ENCODE data around the gene MTF1. TPM values are rescaled to one million over a fixed set of nuclear protein-coding genes. Genes with fewer than 3 reads are reported as not detected.
"Not testable (repeated sequence)": the region's sequence is repeated elsewhere in the genome, so short reads cannot be mapped to it uniquely, and the experiment has no call there.

The MTF1 gene
- total RNA-seq, 1 donor from 2014 or later, result 31.7 TPM

GRCh38 chr1:37795340-37796125, 63.9 kb downstream of the MTF1 start:
- intact Hi-C loops (cut with micrococcal nuclease), result loop anchor here (2.0 kb wide), 1 partner anchor 13 kb away; the partner anchor contains the start of gene YRDC

- intact Hi-C loops (cut with micrococcal nuclease), result loop anchor here (2.0 kb wide), 1 partner anchor 14 kb away; the partner anchor contains the start of gene YRDC
These were observed 64.7 kb downstream of the MTF1 start for GRCh38 chr1:37794372-37795339.

GRCh38 chr1:37793773-37794371, 65.5 kb downstream of the MTF1 start, which contains the start of gene MANEAL:
Gene MANEAL (plus strand): TSS chr1:37793847. CDS start chr1:37794183, 336 bp downstream.
- intact Hi-C loops (cut with micrococcal nuclease), result loop anchor here (2.0 kb wide), 1 partner anchor 15 kb away; the partner anchor contains the start of gene YRDC

GRCh38 chr1:37792943-37793686, 66.3 kb downstream of the MTF1 start:
- intact Hi-C loops (cut with micrococcal nuclease), result no loop called here

- intact Hi-C loops (cut with micrococcal nuclease), result no loop called here
These were observed 76.9 kb downstream of the MTF1 start for GRCh38 chr1:37782491-37782890.

- intact Hi-C loops (cut with micrococcal nuclease), result no loop called here
These were observed 80.7 kb downstream of the MTF1 start for GRCh38 chr1:37778654-37779053.

- intact Hi-C loops (cut with micrococcal nuclease), result no loop called here
These were observed 82.4 kb downstream of the MTF1 start for GRCh38 chr1:37776946-37777516.

GRCh38 chr1:37771440-37771839, 88.0 kb downstream of the MTF1 start:
- intact Hi-C loops (cut with micrococcal nuclease), result not testable (repeated sequence)

GRCh38 chr1:37767488-37767887, 91.9 kb downstream of the MTF1 start:
- intact Hi-C loops (cut with micrococcal nuclease), result no loop called here

GRCh38 chr1:37765916-37766664, 93.3 kb downstream of the MTF1 start:
- intact Hi-C loops (cut with micrococcal nuclease), result no loop called here

GRCh38 chr1:37764888-37765441, 94.4 kb downstream of the MTF1 start, which contains the start of gene EPHA10:
Gene EPHA10 (minus strand): TSS chr1:37765120. CDS start chr1:37765066, 54 bp downstream.
- intact Hi-C loops (cut with micrococcal nuclease), result no loop called here

GRCh38 chr1:37764414-37764825, 95.0 kb downstream of the MTF1 start:
- intact Hi-C loops (cut with micrococcal nuclease), result no loop called here

GRCh38 chr1:37763791-37764413, 95.5 kb downstream of the MTF1 start:
- intact Hi-C loops (cut with micrococcal nuclease), result no loop called here

GRCh38 chr1:37762516-37762915, 96.9 kb downstream of the MTF1 start:
- intact Hi-C loops (cut with micrococcal nuclease), result no loop called here

- intact Hi-C loops (cut with micrococcal nuclease), result no loop called here
These were observed 97.8 kb downstream of the MTF1 start for GRCh38 chr1:37761416-37762095.
